Measurements from ENCODE around the gene PALB2. TPM values are rescaled to one million over a fixed set of nuclear protein-coding genes. Genes with fewer than 3 reads are reported as not detected.

Gene PALB2
- total and polyA plus RNA-seq, 2 of the 8 experiments (the other 6 are each of a cell fraction or from before 2014, with no cell fraction given): 12.5 to 33.1 TPM

- H2AFZ ChIP-seq (ENCODE audit: low read length): no peak overlapping the region
- DNase-seq (ENCODE audit: low read depth in 1 of 2, low spot score in 2 of 2): no peak
- no peak overlapping the region for H3K14ac ChIP-seq (ENCODE audit: insufficient read length)
- no peaks in the 10 kb centered on the region for H3K27me3 ChIP-seq (replicated peaks in 1 of 4; ENCODE audit: control insufficient read depth in 3 of 4, extremely low read depth in 1 of 4, insufficient read depth in 3 of 4, low read length in 3 of 4)
- no peak overlapping the region for H2BK12ac ChIP-seq (ENCODE audit: low read depth, low read length)
- H4K8ac ChIP-seq (ENCODE audit: extremely low read depth, insufficient read depth, low read length): no peak overlapping the region
- no peak overlapping the region for H3K23ac ChIP-seq (ENCODE audit: insufficient read length)
- H2BK5ac ChIP-seq (ENCODE audit: low read depth, low read length): no peak overlapping the region
- FAIRE-seq: no peak
- peaks cover 11% of the 10 kb centered on the region; the same call in 1 of the 2 replicates for H3K23me2 ChIP-seq (ENCODE audit: low read depth, low read length)
- H4K5ac ChIP-seq (ENCODE audit: insufficient read length, low read depth, low read length): no peak overlapping the region
- CTCF ChIA-PET (ENCODE audit: partially characterized antibody): interaction anchor here (0.6 to 4.7 kb wide), 9 partner anchors 7 to 1978 kb away, joined by 3 to 43 read pairs (median 5); no protein-coding TSS in a partner anchor
- no peak overlapping the region for H2BK120ac ChIP-seq (replicated peaks; ENCODE audit: low read depth, low read length)
- no peak for TF ChIP-seq EZH2 (IDR thresholded peaks at IDR 0.05; ENCODE audit: low read depth, low read length, severe bottlenecking)
- no peak for TF ChIP-seq CTBP2 (IDR thresholded peaks at IDR 0.05; ENCODE audit: borderline replicate concordance, insufficient read depth, insufficient read length, low read length)
- TF ChIP-seq FOSL1 (IDR thresholded peaks at IDR 0.05; ENCODE audit: insufficient read depth, low read depth, low read length): no peak
- TF ChIP-seq CREB1 (IDR thresholded peaks at IDR 0.05): no peak
- no peak for TF ChIP-seq TAF1 (IDR thresholded peaks at IDR 0.05; ENCODE audit: low read depth, low read length)
- no peak for TF ChIP-seq JUN (IDR thresholded peaks at IDR 0.05; ENCODE audit: low read depth, low read length)
- no peak for TF ChIP-seq TAF7 (optimal IDR thresholded peaks at IDR 0.05; ENCODE audit: borderline replicate concordance, low read depth, low read length)
- no peak for TF ChIP-seq SRF (IDR thresholded peaks at IDR 0.05; ENCODE audit: low read depth, low read length)
- H3K4me2 ChIP-seq (ENCODE audit: insufficient read depth in 1 of 2, low read depth in 2 of 2, low read length in 2 of 2): no peak overlapping the region
- H3K4me1 ChIP-seq (replicated peaks in 1 of 4; ENCODE audit: control insufficient read depth in 3 of 4, insufficient read depth in 4 of 4, low read length in 3 of 4): peaks cover 2 to 8% (median 7%) of the 10 kb centered on the region in 4 experiments; a peak in 4 of 7 replicates
- H3K36me3 ChIP-seq (ENCODE audit: control insufficient read depth in 2 of 4, insufficient read depth in 4 of 4, low read length in 3 of 4): peaks cover 14 to 21% (median 18%) of the 10 kb centered on the region in 4 experiments
- H3K18ac ChIP-seq (ENCODE audit: extremely low read depth, low read length): no peak overlapping the region
- no peak overlapping the region for H3K4ac ChIP-seq (replicated peaks; ENCODE audit: insufficient read length, low read depth, low read length)
- no peak overlapping the region for H3K56ac ChIP-seq (replicated peaks; ENCODE audit: insufficient read length, low read depth, low read length)
- no peak overlapping the region for H3K4me3 ChIP-seq (ENCODE audit: extremely low read depth in 1 of 4, insufficient read depth in 2 of 4, low read depth in 3 of 4, low read length in 4 of 4)
- no peak overlapping the region for H3K27ac ChIP-seq (ENCODE audit: low read depth, low read length)
- no peak overlapping the region for H2AK5ac ChIP-seq (ENCODE audit: low read depth, low read length)
- H3K9ac ChIP-seq (replicated peaks in 1 of 4; ENCODE audit: extremely low read depth in 1 of 4, low read depth in 3 of 4, low read length in 3 of 4): no peak overlapping the region
- H4K91ac ChIP-seq (replicated peaks; ENCODE audit: insufficient read length, low read length): no peak overlapping the region
- H3K79me1 ChIP-seq (ENCODE audit: low read depth, low read length): peaks cover 12% of the 10 kb centered on the region
- peaks cover 16 to 31% of the 10 kb centered on the region in 2 experiments for H3K79me2 ChIP-seq (ENCODE audit: control insufficient read depth in 1 of 2, insufficient read depth in 2 of 2, low read length in 2 of 2)
- no peak overlapping the region for H2BK20ac ChIP-seq (ENCODE audit: low read length)
- POLR2A ChIA-PET (ENCODE audit: partially characterized antibody): interaction anchor here (0.8 to 13.1 kb wide), 8 partner anchors 9 to 53 kb away, joined by 3 to 230 read pairs (median 4); partner anchors contain the start of genes DCTN5 and PALB2
- no peaks in the 10 kb centered on the region for H3K9me3 ChIP-seq (ENCODE audit: insufficient read depth in 2 of 2, low read depth in 1 of 2, low read length in 1 of 2)
- WGBS, 2 experiments (ENCODE audit: extremely low coverage in 1 of 2, insufficient coverage in 1 of 2, insufficient read length in 1 of 2, insufficient replicate concordance in 2 of 2, low coverage in 1 of 2, low lambda C conversion rate in 2 of 2, missing lambda C conversion rate in 1 of 2): 96% methylated on average over 2 of the region's 2 CpGs; no CpG with 5 or more reads in 1 of the 2 experiments
- H2BK15ac ChIP-seq (ENCODE audit: low read length): no peak overlapping the region
- peaks cover 2 to 10% of the 10 kb centered on the region in 2 experiments for H4K20me1 ChIP-seq (replicated peaks in 1 of 2; ENCODE audit: control insufficient read depth in 1 of 2, insufficient read depth in 2 of 2, low read length in 2 of 2)
Measured at GRCh38 chr16:23676924-23677480, 35.9 kb upstream of the PALB2 start.

Measured in H1 (cell line).